HG02678 (cell line): ENCODE data around the gene KRTAP27-1.

Experiments
- ATAC-seq: cut with Tn5 transposase; IDR thresholded peaks from one replicate; pipeline ENCODE4 v1.9.1; 2021; ENCODE audit warnings: mild to moderate bottlenecking, moderate library complexity; ENCODE audit not compliant: unreplicated experiment

The KRTAP27-1 gene

GRCh38 chr21:30337276-30337744, at the start of gene KRTAP27-1:
Gene KRTAP27-1, minus strand, starts transcription at chr21:30337694. Its CDS starts 26 bp downstream, at chr21:30337668.
- ATAC-seq: no peak

- no peak for ATAC-seq
These were observed 44.7 kb upstream of the KRTAP27-1 start for GRCh38 chr21:30382201-30382600.

- no peak for ATAC-seq
These were observed 34.8 kb upstream of the KRTAP27-1 start, which contains the start of gene KRTAP13-2 for GRCh38 chr21:30372139-30372770. Gene KRTAP13-2, minus strand, starts transcription at chr21:30372271. Its CDS starts 58 bp downstream, at chr21:30372213.

- no peak for ATAC-seq
These were observed 18.4 kb upstream of the KRTAP27-1 start for GRCh38 chr21:30355906-30356305.

GRCh38 chr21:30354308-30355005, 17.0 kb upstream of the KRTAP27-1 start:
- ATAC-seq: no peak

- ATAC-seq: no peak
These were observed 14.0 kb upstream of the KRTAP27-1 start for GRCh38 chr21:30351534-30351933.

GRCh38 chr21:30349572-30349971, 12.1 kb upstream of the KRTAP27-1 start:
- ATAC-seq: no peak

GRCh38 chr21:30348506-30348905, 11.0 kb upstream of the KRTAP27-1 start, which contains the start of gene KRTAP23-1:
Gene KRTAP23-1, minus strand, starts transcription at chr21:30348606. Its CDS starts 0 bp downstream, at chr21:30348606.
- no peak for ATAC-seq

- ATAC-seq: no peak
These were observed 7.5 kb upstream of the KRTAP27-1 start for GRCh38 chr21:30345014-30345413.

GRCh38 chr21:30340714-30341573, 3.5 kb upstream of the KRTAP27-1 start:
- ATAC-seq: no peak

- no peak for ATAC-seq
These were observed 1.2 kb upstream of the KRTAP27-1 start for GRCh38 chr21:30338717-30339116.

GRCh38 chr21:30337772-30338171, 278 bp upstream of the KRTAP27-1 start:
- no peak for ATAC-seq

GRCh38 chr21:30336596-30336995, 898 bp downstream of the KRTAP27-1 start:
- no peak for ATAC-seq

GRCh38 chr21:30333736-30334135, 3.8 kb downstream of the KRTAP27-1 start:
- ATAC-seq: no peak

GRCh38 chr21:30332681-30333080, 4.8 kb downstream of the KRTAP27-1 start:
- no peak for ATAC-seq

- no peak for ATAC-seq
These were observed 8.2 kb downstream of the KRTAP27-1 start for GRCh38 chr21:30329203-30329875.

GRCh38 chr21:30326390-30326789, 11.1 kb downstream of the KRTAP27-1 start:
- ATAC-seq: no peak

- no peak for ATAC-seq
These were observed 17.3 kb downstream of the KRTAP27-1 start, which contains the start of gene KRTAP26-1 for GRCh38 chr21:30320215-30320614. Gene KRTAP26-1, minus strand, starts transcription at chr21:30320315. Its CDS starts 280 bp downstream, at chr21:30320035.

- no peak for ATAC-seq
These were observed 21.8 kb downstream of the KRTAP27-1 start for GRCh38 chr21:30315701-30316100.

- ATAC-seq: no peak
These were observed 30.6 kb downstream of the KRTAP27-1 start for GRCh38 chr21:30306884-30307283.
